ENCODE measurements around the gene FAM98A.

The FAM98A gene

GRCh38 chr2:33570681-33571080 is 28.4 kb downstream of the FAM98A start:
- H3K79me2 ChIP-seq, result no peaks in the 10 kb centered on the region
- H3K27me3 ChIP-seq (ENCODE audit: control insufficient read depth, insufficient read depth, low read length), result no peaks in the 10 kb centered on the region
- no peak for TF ChIP-seq CTCF (IDR thresholded peaks at IDR 0.05)
- no peak overlapping the region for H3K4me3 ChIP-seq (ENCODE audit: low read depth, low read length)
- no peaks in the 10 kb centered on the region for H3K36me3 ChIP-seq (ENCODE audit: control insufficient read depth, insufficient read depth, low read length)
- no peak overlapping the region for H3K4me2 ChIP-seq (ENCODE audit: low read length)
- no peak overlapping the region for H3K27ac ChIP-seq
- H3K4me1 ChIP-seq, result no peaks in the 10 kb centered on the region
- H3K9me3 ChIP-seq (ENCODE audit: control insufficient read depth, low read length), result no peaks in the 10 kb centered on the region
- H3K9ac ChIP-seq, result no peak overlapping the region
- H2AFZ ChIP-seq, result no peak overlapping the region

- Histone ChIP-seq H2AFZ (no peak overlapping the region), H3K27ac (no peak overlapping the region), H3K4me3 (ENCODE audit: low read depth, low read length) (no peak overlapping the region), H3K27me3 (ENCODE audit: control insufficient read depth, insufficient read depth, low read length) (no peaks in the 10 kb centered on the region), H3K36me3 (ENCODE audit: control insufficient read depth, insufficient read depth, low read length) (no peaks in the 10 kb centered on the region), H3K4me1 (no peaks in the 10 kb centered on the region), H3K4me2 (ENCODE audit: low read length) (no peak overlapping the region), H3K9me3 (ENCODE audit: control insufficient read depth, low read length) (no peaks in the 10 kb centered on the region), H3K79me2 (no peaks in the 10 kb centered on the region), H3K9ac (no peak overlapping the region)
- TF ChIP-seq CTCF (IDR thresholded peaks at IDR 0.05), result no peak
Measured at GRCh38 chr2:33561872-33562271, 37.2 kb downstream of the FAM98A start.

- H3K79me2 ChIP-seq, result no peaks in the 10 kb centered on the region
- H3K9me3 ChIP-seq (ENCODE audit: control insufficient read depth, low read length), result no peaks in the 10 kb centered on the region
- H3K4me2 ChIP-seq (ENCODE audit: low read length), result no peak overlapping the region
- H3K27ac ChIP-seq, result no peak overlapping the region
- no peaks in the 10 kb centered on the region for H3K36me3 ChIP-seq (ENCODE audit: control insufficient read depth, insufficient read depth, low read length)
- no peak overlapping the region for H3K9ac ChIP-seq
- H3K4me3 ChIP-seq (ENCODE audit: low read depth, low read length), result no peak overlapping the region
- no peaks in the 10 kb centered on the region for H3K27me3 ChIP-seq (ENCODE audit: control insufficient read depth, insufficient read depth, low read length)
- no peak overlapping the region for H2AFZ ChIP-seq
- no peaks in the 10 kb centered on the region for H3K4me1 ChIP-seq
- TF ChIP-seq CTCF (IDR thresholded peaks at IDR 0.05), result no peak
Measured at GRCh38 chr2:33560017-33560416, 39.1 kb downstream of the FAM98A start.

- TF ChIP-seq CTCF (IDR thresholded peaks at IDR 0.05), result no peak
- Histone ChIP-seq H3K27ac (no peak overlapping the region), H3K9ac (no peak overlapping the region), H3K4me3 (ENCODE audit: low read depth, low read length) (no peak overlapping the region), H3K4me2 (ENCODE audit: low read length) (no peak overlapping the region), H3K36me3 (ENCODE audit: control insufficient read depth, insufficient read depth, low read length) (no peaks in the 10 kb centered on the region), H2AFZ (no peak overlapping the region), H3K4me1 (no peaks in the 10 kb centered on the region), H3K79me2 (no peaks in the 10 kb centered on the region), H3K27me3 (ENCODE audit: control insufficient read depth, insufficient read depth, low read length) (no peaks in the 10 kb centered on the region), H3K9me3 (ENCODE audit: control insufficient read depth, low read length) (no peaks in the 10 kb centered on the region)
Measured at GRCh38 chr2:33559328-33559727, 39.8 kb downstream of the FAM98A start.

GRCh38 chr2:33555681-33556080 is 43.4 kb downstream of the FAM98A start:
- no peaks in the 10 kb centered on the region for H3K9me3 ChIP-seq (ENCODE audit: control insufficient read depth, low read length)
- no peak overlapping the region for H3K9ac ChIP-seq
- H3K27me3 ChIP-seq (ENCODE audit: control insufficient read depth, insufficient read depth, low read length), result no peaks in the 10 kb centered on the region
- no peak overlapping the region for H3K4me3 ChIP-seq (ENCODE audit: low read depth, low read length)
- H3K27ac ChIP-seq, result no peak overlapping the region
- no peaks in the 10 kb centered on the region for H3K4me1 ChIP-seq
- H2AFZ ChIP-seq, result no peak overlapping the region
- no peaks in the 10 kb centered on the region for H3K79me2 ChIP-seq
- H3K36me3 ChIP-seq (ENCODE audit: control insufficient read depth, insufficient read depth, low read length), result no peaks in the 10 kb centered on the region
- H3K4me2 ChIP-seq (ENCODE audit: low read length), result no peak overlapping the region
- no peak for TF ChIP-seq CTCF (IDR thresholded peaks at IDR 0.05)

Measured in parathyroid adenoma (tissue), 2 donors.